ENCODE measurements around the gene SLC49A3.

DNA sequence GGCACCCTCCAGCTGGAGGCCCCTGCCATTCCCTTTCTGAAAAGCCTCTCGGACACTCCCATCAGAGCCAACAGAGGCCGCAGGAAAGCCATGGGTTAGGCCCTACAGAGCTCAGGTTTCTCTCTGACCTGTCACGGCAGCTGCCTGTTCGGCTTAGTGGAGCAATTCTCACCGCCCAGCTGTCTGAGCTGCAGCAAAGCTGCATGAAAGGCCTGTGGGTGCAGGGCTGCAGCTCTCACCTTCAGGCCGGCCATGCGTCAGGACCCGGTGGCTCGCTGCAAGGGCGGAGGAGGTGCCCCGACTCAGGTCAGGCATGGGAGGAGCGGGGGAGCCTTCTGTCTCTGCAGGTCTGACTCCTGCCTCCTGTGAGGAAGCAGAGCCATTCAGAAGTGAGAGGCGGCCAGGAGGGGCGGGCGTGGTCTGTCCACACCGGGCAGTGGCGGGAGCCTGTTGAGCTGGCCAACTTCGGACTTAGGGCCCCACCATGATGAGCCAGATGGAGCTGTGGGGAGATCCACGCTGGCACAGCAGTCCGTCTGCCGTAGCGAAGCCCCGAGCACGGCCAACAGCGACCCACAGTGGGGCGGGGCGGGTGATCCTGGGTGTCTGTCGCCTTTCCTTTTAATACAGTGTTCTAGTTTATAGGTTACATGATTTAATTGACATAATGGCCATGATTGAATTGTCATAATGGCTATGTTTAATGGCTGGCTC lies 40.2 kb downstream of the SLC49A3 start:
- TF ChIP-seq, protein P1, sequence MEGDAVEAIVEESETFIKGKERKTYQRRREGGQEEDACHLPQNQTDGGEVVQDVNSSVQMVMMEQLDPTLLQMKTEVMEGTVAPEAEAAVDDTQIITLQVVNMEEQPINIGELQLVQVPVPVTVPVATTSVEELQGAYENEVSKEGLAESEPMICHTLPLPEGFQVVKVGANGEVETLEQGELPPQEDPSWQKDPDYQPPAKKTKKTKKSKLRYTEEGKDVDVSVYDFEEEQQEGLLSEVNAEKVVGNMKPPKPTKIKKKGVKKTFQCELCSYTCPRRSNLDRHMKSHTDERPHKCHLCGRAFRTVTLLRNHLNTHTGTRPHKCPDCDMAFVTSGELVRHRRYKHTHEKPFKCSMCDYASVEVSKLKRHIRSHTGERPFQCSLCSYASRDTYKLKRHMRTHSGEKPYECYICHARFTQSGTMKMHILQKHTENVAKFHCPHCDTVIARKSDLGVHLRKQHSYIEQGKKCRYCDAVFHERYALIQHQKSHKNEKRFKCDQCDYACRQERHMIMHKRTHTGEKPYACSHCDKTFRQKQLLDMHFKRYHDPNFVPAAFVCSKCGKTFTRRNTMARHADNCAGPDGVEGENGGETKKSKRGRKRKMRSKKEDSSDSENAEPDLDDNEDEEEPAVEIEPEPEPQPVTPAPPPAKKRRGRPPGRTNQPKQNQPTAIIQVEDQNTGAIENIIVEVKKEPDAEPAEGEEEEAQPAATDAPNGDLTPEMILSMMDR (IDR thresholded peaks at IDR 0.05; ENCODE audit: control extremely low read depth in 1 of 3, insufficient read depth in 1 of 3, low read depth in 1 of 3, low read length in 3 of 3) = no peak
- TF ChIP-seq POLR2AphosphoS5 (IDR thresholded peaks at IDR 0.05; ENCODE audit: low read depth, low read length) (no peak), EP300 (IDR thresholded peaks at IDR 0.05; ENCODE audit: borderline replicate concordance in 1 of 2, low read depth in 2 of 2, low read length in 2 of 2) (no peak), EZH2 (IDR thresholded peaks at IDR 0.05; ENCODE audit: low read depth, low read length, severe bottlenecking) (no peak), POLR2A (IDR thresholded peaks at IDR 0.05; ENCODE audit: control extremely low read depth in 1 of 2, low read depth in 2 of 2, low read length in 2 of 2) (no peak), HDAC2 (IDR thresholded peaks at IDR 0.05; ENCODE audit: borderline replicate concordance in 1 of 2, low read depth in 2 of 2, low read length in 2 of 2) (no peak), TCF12 (IDR thresholded peaks at IDR 0.05; ENCODE audit: low read depth, low read length) (no peak), SP2 (IDR thresholded peaks at IDR 0.05; ENCODE audit: low read length) (no peak), NANOG (IDR thresholded peaks at IDR 0.05; ENCODE audit: insufficient read depth, low read depth, low read length, poor library complexity, severe bottlenecking) (no peak), TBP (IDR thresholded peaks at IDR 0.05; ENCODE audit: low read depth, low read length) (no peak)
- TF ChIP-seq, protein P2, sequence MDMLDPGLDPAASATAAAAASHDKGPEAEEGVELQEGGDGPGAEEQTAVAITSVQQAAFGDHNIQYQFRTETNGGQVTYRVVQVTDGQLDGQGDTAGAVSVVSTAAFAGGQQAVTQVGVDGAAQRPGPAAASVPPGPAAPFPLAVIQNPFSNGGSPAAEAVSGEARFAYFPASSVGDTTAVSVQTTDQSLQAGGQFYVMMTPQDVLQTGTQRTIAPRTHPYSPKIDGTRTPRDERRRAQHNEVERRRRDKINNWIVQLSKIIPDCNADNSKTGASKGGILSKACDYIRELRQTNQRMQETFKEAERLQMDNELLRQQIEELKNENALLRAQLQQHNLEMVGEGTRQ (IDR thresholded peaks at IDR 0.05; ENCODE audit: low read length) = no peak
- TF ChIP-seq, protein P3, sequence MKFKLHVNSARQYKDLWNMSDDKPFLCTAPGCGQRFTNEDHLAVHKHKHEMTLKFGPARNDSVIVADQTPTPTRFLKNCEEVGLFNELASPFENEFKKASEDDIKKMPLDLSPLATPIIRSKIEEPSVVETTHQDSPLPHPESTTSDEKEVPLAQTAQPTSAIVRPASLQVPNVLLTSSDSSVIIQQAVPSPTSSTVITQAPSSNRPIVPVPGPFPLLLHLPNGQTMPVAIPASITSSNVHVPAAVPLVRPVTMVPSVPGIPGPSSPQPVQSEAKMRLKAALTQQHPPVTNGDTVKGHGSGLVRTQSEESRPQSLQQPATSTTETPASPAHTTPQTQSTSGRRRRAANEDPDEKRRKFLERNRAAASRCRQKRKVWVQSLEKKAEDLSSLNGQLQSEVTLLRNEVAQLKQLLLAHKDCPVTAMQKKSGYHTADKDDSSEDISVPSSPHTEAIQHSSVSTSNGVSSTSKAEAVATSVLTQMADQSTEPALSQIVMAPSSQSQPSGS (IDR thresholded peaks at IDR 0.05; ENCODE audit: low read length) = no peak

Measured in H1 (cell line).